Measurements from ENCODE around the gene APP.

GRCh38 chr21:26146681-26147080 lies 23.9 kb downstream of the APP start:
- TF ChIP-seq CTCF (conservative IDR thresholded peaks at IDR 0.05; ENCODE audit: low read length) (no peak), EZH2phosphoT487 (IDR thresholded peaks at IDR 0.05; ENCODE audit: borderline replicate concordance, low read depth, low read length) (no peak)
